Tibial nerve (tissue), 4 donors: ENCODE measurements around the gene ZNF787.

Source experiments
- EP300 ChIP-seq, 2 donors: sonication (generic); formaldehyde crosslinking; IDR thresholded peaks; one replicate each; pipeline ENCODE4 v1.6.1; 2017; ENCODE audit warnings: antibody characterized with exemption in 2 of 2, mild to moderate bottlenecking in 1 of 2
- POLR2A ChIP-seq, 2 donors: fragments of 450-650 bp; IDR thresholded peaks; one replicate each; pipeline ENCODE4 v1.6.1; 2017; ENCODE audit warnings: antibody characterized with exemption in 2 of 2, mild to moderate bottlenecking in 2 of 2, moderate library complexity in 2 of 2
- TF ChIP-seq, protein P1 (sequence below), 5 experiments: fragments of 200-600 bp in 3 of 5; fragments of 450-650 bp in 2 of 5; sonication (generic) in 3 of 5; IDR thresholded peaks; one replicate each; pipeline ENCODE4 v1.5.1; 2016 to 2019; ENCODE audit warnings: antibody characterized with exemption in 5 of 5, mild to moderate bottlenecking in 3 of 5, moderate library complexity in 2 of 5

DNA sequence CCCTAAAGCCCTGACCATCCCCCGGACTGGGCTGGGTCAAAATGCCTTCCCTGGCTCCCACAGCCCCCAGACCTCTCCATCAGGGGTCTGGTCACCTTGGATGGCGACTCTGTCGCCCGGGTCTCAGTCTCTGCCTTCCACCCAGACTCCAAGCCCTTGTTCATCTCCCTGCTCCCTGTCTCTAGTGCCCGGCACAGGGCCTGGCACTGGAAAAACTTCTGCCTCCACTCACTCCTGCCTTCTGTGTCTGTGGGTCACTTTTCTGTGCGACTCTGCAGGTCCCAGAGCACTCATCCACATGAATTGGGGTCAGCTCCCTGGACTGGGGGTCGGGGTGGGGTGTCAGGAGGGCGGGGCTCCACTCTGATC lies 1.1 kb downstream of the ZNF787 start:
- TF ChIP-seq EP300 (IDR thresholded peaks at IDR 0.05) (no peak), POLR2A (IDR thresholded peaks at IDR 0.05) (no peak)
- TF ChIP-seq, protein P1, sequence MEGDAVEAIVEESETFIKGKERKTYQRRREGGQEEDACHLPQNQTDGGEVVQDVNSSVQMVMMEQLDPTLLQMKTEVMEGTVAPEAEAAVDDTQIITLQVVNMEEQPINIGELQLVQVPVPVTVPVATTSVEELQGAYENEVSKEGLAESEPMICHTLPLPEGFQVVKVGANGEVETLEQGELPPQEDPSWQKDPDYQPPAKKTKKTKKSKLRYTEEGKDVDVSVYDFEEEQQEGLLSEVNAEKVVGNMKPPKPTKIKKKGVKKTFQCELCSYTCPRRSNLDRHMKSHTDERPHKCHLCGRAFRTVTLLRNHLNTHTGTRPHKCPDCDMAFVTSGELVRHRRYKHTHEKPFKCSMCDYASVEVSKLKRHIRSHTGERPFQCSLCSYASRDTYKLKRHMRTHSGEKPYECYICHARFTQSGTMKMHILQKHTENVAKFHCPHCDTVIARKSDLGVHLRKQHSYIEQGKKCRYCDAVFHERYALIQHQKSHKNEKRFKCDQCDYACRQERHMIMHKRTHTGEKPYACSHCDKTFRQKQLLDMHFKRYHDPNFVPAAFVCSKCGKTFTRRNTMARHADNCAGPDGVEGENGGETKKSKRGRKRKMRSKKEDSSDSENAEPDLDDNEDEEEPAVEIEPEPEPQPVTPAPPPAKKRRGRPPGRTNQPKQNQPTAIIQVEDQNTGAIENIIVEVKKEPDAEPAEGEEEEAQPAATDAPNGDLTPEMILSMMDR (IDR thresholded peaks at IDR 0.05), result no peak
